HG02852 (cell line): Measurements from ENCODE around the gene TLE2.

Experiments
- ATAC-seq: cut with Tn5 transposase; IDR thresholded peaks from one replicate; pipeline ENCODE4 v1.9.1; 2021; ENCODE audit warnings: mild to moderate bottlenecking, moderate library complexity; ENCODE audit not compliant: unreplicated experiment

TLE2 gene

DNA sequence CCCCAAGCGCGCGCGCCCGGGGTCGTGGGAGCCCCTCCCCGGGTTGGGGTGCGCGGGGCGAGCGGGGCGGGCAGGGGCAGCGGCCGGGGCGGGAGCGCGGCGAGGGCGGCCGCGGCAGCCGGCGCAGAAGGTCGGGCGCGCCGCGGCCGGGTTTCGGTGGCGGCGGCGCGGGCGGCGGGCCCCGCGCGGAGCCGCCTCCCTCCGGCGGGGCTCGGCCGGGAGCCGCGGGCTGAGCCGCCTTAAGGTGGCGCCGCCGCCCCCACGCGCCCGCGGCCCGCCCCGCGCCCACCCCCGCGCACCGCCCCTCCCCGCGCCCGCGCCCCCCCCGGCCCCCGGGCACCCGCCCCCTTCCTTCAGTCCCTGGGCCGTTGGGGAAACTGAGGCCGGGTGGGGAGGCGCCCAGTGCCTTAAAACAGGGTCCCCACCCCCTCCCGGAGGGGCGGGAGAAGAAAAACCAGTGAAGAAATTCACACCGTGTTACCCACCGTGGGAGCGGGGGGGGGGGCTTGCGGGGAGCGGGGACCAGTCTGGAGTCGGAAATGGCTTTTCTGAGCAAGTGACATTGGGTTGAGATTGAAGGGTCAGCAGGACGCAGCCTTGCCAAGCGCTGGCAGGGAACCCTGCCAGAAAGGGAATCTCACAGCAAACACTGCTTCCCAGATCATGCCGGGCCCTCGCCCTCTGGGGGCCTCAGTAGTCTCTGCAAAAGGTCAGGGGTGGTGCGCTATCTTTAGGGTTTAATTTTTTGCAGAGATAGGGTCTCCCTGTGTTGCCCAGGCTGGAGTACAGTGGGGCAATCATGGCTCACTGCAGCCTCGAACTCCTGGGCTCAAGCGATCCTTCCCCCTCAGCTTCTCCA lies at the start of gene TLE2:
TSS of gene TLE2 (minus strand) at position 216 of the 859 bp plus-strand sequence. CDS start 376 bp downstream, outside the sequence.
- no peak for ATAC-seq

- no peak for ATAC-seq
Measured at GRCh38 chr19:3075605-3076431, 46.7 kb upstream of the TLE2 start.

GRCh38 chr19:3073931-3074595 lies 45.0 kb upstream of the TLE2 start:
- no peak for ATAC-seq

- no peak for ATAC-seq
Measured at GRCh38 chr19:3073159-3073563, 44.1 kb upstream of the TLE2 start.

- no peak for ATAC-seq
Measured at GRCh38 chr19:3071768-3072167, 42.7 kb upstream of the TLE2 start.

- no peak for ATAC-seq
Measured at GRCh38 chr19:3068071-3068470, 39.0 kb upstream of the TLE2 start.

DNA sequence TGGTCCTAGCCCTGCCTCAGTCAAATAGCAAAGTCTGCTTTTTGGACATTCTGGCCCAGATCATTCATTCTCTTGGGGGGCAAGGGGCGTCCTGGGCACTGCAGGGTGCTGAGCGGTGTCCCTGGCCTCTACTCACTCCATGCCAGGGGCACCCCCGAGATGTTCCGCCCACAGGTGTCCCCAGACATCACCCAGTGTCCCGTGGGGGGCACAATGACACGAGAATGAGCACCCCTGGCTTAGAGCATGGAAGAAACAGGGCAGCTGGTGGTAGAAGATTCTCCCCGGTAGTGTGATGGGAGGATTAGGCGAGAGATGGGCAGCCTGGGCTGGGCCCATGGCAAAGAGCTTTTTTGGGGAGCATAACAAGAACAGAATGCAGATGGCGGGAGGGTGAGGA lies 38.5 kb upstream of the TLE2 start:
- no peak for ATAC-seq

- ATAC-seq: no peak
Measured at GRCh38 chr19:3066482-3067049, 37.5 kb upstream of the TLE2 start.

DNA sequence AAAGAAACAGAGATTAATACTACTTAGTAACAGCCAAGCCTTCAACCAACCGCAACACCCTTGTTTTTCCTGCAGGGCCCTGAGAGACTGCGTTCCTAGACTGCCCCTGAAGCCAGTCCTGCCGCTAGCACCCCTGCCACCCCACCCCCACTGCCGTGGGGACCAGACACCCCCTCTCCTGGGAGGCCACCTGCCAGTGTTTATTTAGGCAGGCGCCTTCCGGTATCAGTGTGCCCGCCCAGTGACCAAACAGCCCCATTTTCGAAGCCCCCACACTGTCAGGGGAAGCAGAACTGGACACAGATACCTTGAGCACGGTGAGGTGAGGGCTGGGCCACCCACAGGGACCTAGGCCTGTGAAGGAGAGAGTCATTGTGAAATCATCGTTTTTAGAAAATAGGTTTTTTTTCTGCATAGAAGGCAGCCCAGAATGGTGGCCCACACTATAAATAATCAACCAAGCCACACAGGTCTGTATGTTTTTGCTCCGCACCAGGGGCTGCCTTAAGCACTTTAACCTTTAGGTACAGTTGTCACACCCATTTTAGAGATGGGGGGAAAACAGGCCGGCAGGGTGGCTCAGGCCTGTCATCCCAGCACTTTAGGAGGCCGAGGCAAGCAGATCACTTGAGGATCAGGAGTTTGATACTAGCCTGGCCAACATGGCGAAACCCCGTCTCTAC lies 36.7 kb upstream of the TLE2 start:
- ATAC-seq: no peak

DNA sequence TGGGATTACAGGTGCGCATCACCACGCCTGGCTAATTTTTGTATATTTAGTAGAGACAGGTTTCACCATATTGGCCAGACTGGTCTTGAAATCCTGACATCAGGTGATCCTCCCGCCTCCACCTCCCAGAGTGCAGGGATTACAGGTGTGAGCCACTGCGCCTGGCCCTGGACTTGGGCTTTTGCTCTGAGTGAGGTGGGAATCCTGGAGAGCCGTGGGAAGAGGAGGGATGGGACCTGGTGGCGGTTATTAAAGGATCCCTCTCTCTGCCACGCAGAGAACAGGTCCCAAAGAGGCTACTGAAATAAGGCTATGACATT lies 34.9 kb upstream of the TLE2 start:
- no peak for ATAC-seq

DNA sequence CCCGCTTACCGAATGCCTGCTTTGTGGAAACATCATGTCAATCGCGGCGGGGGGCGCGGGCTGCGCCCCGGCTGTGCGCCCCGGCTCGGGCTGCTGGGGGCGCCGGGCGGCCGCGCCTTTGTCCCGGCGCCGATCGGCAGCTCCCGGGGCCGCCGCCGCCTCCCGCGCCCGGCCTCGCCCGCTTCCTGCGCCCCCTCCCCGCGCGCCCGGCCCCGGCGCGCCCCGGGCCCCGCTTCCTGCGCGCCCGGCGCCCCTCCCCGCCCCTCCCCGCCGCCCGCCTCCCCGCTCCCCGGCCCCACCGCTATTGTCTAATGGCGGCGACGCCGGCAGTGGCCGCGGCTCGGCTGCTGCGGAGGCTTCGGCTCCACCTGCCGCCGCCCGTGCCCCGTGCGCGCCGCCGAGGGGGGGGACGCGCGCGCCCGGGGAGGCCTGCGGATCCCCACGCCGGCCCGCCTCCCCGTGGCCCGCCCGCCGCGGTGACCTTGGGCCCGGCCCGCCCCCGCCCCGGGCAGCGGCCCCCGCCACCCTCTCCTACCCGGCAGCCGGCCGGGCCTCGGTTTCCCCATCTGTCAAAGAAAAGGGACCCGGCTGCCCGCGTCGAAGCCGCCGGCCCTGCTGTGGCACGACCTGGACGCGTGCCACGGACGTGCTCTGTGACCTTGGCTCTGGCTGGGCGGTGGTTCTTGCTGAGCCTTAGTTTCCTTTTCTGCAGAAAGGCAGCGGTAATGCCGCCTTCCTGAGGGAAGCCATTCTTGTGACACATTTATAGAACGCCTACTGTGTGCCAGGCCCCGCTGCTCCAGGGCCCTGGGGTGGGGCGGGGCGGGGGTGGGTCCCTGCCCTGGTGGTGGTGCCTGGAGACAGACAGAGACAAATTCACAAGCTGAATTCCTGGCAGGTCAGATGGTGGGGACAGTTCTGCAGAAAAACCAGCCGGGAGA lies 33.4 kb upstream of the TLE2 start, which contains the start of gene TLE5:
TSS of gene TLE5 (minus strand) at position 331 of the 941 bp plus-strand sequence. CDS start at position 36, 295 bp downstream.
- ATAC-seq: peak; percentile 37

- ATAC-seq: no peak
Measured at GRCh38 chr19:3061182-3062161, 32.4 kb upstream of the TLE2 start.

DNA sequence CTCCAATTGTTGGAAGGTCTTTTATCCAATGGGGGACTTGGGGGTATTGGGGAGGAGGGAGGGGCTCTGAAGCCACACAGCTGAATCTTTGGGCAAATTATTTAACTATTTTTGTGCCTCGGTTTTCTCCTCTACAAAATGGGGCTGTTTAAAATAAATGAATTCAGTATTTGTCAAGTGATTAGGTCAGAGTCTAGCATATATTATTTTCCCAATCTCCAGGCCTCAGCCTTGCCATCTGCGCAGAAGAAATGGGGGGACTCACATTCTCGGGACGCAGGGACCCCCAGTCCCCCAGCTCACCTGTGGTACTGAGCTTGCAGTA lies 31.7 kb upstream of the TLE2 start:
- ATAC-seq: no peak

- no peak for ATAC-seq
Measured at GRCh38 chr19:3059653-3060052, 30.6 kb upstream of the TLE2 start.

GRCh38 chr19:3058821-3059314 lies 29.8 kb upstream of the TLE2 start:
- no peak for ATAC-seq

GRCh38 chr19:3058009-3058820 lies 29.1 kb upstream of the TLE2 start:
- ATAC-seq: no peak

- no peak for ATAC-seq
Measured at GRCh38 chr19:3057275-3057714, 28.2 kb upstream of the TLE2 start.
